ENCODE data around the gene MED23. TPM values are rescaled to one million over a fixed set of nuclear protein-coding genes. Genes with fewer than 3 reads are reported as not detected.

The MED23 gene
- total and polyA plus RNA-seq, 9 of the 15 experiments (the other 6 are each of a cell fraction or from before 2014, with no cell fraction given): 13.7 to 61.2 (median 27.2) TPM

DNA sequence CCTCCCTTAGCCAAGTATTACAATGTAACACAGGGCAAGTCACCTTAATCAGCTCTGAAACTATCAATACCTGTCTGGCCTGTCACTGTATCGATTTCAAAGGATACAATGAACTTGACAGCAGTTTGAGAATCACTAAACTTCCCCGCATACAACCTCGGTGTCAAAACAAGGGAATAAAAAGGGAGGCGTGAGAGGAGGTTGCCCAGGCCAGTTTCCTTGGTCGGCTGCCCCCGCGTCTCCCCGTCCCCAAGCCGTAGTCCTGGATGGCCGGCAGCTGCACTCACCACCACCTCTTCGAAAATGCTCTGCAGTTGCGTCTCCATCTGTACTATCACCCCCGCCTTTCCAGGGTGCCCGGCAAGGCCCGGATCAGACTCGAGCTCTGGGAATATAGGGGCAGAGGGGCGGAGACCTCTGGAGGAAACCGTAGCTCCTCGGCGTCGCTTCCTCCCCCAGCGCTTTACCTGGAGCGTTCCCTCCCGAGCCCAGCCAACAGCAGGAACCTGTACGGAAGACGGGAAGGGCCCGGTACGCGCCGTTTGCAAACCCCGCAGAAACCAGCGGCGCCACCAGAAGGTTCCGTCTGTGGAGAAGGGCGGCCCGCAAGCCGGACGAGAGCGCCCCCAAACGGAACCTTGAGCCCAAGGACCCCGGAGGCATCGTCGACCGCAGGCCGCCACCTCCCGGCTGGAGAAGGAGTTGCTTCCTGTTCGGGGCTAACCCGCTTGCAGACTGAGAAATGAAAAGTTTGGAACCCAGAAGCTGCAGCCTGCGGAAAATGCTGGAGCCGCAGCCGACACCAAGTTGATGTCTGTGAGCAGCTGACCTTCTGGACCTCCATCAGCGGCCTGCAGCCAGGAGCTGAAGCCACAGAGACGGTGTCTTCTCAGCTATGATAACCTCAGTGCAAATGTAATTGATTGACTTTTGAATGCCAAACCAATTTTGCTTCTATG lies at the start of gene MED23 (continued):
- TF ChIP-seq, protein P1, sequence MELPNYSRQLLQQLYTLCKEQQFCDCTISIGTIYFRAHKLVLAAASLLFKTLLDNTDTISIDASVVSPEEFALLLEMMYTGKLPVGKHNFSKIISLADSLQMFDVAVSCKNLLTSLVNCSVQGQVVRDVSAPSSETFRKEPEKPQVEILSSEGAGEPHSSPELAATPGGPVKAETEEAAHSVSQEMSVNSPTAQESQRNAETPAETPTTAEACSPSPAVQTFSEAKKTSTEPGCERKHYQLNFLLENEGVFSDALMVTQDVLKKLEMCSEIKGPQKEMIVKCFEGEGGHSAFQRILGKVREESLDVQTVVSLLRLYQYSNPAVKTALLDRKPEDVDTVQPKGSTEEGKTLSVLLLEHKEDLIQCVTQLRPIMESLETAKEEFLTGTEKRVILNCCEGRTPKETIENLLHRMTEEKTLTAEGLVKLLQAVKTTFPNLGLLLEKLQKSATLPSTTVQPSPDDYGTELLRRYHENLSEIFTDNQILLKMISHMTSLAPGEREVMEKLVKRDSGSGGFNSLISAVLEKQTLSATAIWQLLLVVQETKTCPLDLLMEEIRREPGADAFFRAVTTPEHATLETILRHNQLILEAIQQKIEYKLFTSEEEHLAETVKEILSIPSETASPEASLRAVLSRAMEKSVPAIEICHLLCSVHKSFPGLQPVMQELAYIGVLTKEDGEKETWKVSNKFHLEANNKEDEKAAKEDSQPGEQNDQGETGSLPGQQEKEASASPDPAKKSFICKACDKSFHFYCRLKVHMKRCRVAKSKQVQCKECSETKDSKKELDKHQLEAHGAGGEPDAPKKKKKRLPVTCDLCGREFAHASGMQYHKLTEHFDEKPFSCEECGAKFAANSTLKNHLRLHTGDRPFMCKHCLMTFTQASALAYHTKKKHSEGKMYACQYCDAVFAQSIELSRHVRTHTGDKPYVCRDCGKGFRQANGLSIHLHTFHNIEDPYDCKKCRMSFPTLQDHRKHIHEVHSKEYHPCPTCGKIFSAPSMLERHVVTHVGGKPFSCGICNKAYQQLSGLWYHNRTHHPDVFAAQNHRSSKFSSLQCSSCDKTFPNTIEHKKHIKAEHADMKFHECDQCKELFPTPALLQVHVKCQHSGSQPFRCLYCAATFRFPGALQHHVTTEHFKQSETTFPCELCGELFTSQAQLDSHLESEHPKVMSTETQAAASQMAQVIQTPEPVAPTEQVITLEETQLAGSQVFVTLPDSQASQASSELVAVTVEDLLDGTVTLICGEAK (IDR thresholded peaks at IDR 0.05): peak; percentile 100
- TF ChIP-seq, protein P1 (CRISPR knock-in tag; IDR thresholded peaks at IDR 0.05): no peak
- TF ChIP-seq, protein P2, sequence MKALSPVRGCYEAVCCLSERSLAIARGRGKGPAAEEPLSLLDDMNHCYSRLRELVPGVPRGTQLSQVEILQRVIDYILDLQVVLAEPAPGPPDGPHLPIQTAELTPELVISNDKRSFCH (CRISPR knock-in tag; IDR thresholded peaks at IDR 0.05): no peak
- TF ChIP-seq, protein P2 (tag; IDR thresholded peaks at IDR 0.05): peak; percentile 86
- TF ChIP-seq ZNF830 (CRISPR knock-in tag; IDR thresholded peaks at IDR 0.05): no peak
- TF ChIP-seq PTBP1 (IDR thresholded peaks at IDR 0.05; ENCODE audit: low read depth, low read length): 0 out of 2 replicates have a peak, but pooled peaks have one; percentile 35
- no peak for TF ChIP-seq NFE2 (IDR thresholded peaks at IDR 0.05; ENCODE audit: low read depth)
- TF ChIP-seq, protein P3, sequence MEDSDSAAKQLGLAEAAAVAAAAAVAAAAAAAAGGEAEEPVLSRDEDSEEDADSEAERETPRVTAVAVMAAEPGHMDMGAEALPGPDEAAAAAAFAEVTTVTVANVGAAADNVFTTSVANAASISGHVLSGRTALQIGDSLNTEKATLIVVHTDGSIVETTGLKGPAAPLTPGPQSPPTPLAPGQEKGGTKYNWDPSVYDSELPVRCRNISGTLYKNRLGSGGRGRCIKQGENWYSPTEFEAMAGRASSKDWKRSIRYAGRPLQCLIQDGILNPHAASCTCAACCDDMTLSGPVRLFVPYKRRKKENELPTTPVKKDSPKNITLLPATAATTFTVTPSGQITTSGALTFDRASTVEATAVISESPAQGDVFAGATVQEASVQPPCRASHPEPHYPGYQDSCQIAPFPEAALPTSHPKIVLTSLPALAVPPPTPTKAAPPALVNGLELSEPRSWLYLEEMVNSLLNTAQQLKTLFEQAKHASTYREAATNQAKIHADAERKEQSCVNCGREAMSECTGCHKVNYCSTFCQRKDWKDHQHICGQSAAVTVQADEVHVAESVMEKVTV (CRISPR knock-in tag; IDR thresholded peaks at IDR 0.05): peak; percentile 70
- TF ChIP-seq, protein P4, sequence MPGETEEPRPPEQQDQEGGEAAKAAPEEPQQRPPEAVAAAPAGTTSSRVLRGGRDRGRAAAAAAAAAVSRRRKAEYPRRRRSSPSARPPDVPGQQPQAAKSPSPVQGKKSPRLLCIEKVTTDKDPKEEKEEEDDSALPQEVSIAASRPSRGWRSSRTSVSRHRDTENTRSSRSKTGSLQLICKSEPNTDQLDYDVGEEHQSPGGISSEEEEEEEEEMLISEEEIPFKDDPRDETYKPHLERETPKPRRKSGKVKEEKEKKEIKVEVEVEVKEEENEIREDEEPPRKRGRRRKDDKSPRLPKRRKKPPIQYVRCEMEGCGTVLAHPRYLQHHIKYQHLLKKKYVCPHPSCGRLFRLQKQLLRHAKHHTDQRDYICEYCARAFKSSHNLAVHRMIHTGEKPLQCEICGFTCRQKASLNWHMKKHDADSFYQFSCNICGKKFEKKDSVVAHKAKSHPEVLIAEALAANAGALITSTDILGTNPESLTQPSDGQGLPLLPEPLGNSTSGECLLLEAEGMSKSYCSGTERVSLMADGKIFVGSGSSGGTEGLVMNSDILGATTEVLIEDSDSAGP (CRISPR knock-in tag; IDR thresholded peaks at IDR 0.05): peak; percentile 73; the same call in 1 of the 2 replicates
- TF ChIP-seq, protein P5, sequence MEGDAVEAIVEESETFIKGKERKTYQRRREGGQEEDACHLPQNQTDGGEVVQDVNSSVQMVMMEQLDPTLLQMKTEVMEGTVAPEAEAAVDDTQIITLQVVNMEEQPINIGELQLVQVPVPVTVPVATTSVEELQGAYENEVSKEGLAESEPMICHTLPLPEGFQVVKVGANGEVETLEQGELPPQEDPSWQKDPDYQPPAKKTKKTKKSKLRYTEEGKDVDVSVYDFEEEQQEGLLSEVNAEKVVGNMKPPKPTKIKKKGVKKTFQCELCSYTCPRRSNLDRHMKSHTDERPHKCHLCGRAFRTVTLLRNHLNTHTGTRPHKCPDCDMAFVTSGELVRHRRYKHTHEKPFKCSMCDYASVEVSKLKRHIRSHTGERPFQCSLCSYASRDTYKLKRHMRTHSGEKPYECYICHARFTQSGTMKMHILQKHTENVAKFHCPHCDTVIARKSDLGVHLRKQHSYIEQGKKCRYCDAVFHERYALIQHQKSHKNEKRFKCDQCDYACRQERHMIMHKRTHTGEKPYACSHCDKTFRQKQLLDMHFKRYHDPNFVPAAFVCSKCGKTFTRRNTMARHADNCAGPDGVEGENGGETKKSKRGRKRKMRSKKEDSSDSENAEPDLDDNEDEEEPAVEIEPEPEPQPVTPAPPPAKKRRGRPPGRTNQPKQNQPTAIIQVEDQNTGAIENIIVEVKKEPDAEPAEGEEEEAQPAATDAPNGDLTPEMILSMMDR (IDR thresholded peaks at IDR 0.05 in 2 of 3, conservative IDR thresholded peaks at IDR 0.05 in 1 of 3; ENCODE audit: insufficient read depth in 2 of 3, low read depth in 1 of 3, low read length in 3 of 3): peak; percentile 99 to 100 (median 100)
- 0 out of 2 replicates have a peak, but pooled peaks have one; percentile 41 for TF ChIP-seq MEF2D (tag; conservative IDR thresholded peaks at IDR 0.05; ENCODE audit: low read depth)
